Ovary (tissue), 9 donors: ENCODE measurements around the gene CLASP1. TPM values are rescaled to one million over a fixed set of nuclear protein-coding genes. Genes with fewer than 3 reads are reported as not detected.

Experiments used
- DNase-seq, 5 donors: peaks; one replicate each; pipeline ENCODE4 v3.0.0-alpha.2; 2019 to 2020
- H3K27ac ChIP-seq, 2 donors: fragments of 200-600 bp; one replicate each; pipeline versions ENCODE4 v1.5.1 to v1.8.0; 2019 to 2022
- H3K27me3 ChIP-seq: fragments of 200-600 bp; one replicate; pipeline ENCODE4 v1.8.0; 2022
- H3K36me3 ChIP-seq: fragments of 200-600 bp; sonication (generic); one replicate; pipeline ENCODE4 v1.5.1; 2019
- H3K4me1 ChIP-seq: one replicate; pipeline ENCODE4 v1.8.1; 2013; ENCODE audit warnings: mild to moderate bottlenecking, moderate library complexity; ENCODE audit not compliant: insufficient read depth
- H3K4me3 ChIP-seq: fragments of 200-600 bp; sonication (generic); one replicate; pipeline ENCODE4 v1.5.1; 2017
- H3K9me3 ChIP-seq, 2 donors: fragments of 200-600 bp in 1 of 2; sonication (generic) in 1 of 2; one replicate each; pipeline versions ENCODE4 v1.5.1 to v1.8.1; 2013 to 2019; ENCODE audit warnings: mild to moderate bottlenecking in 1 of 2, moderate library complexity in 1 of 2
- EP300 ChIP-seq: sonication (generic); formaldehyde crosslinking; IDR thresholded peaks from one replicate; pipeline ENCODE4 v1.6.1; 2017; ENCODE audit warnings: antibody characterized with exemption
- POLR2A ChIP-seq: fragments of 450-650 bp; IDR thresholded peaks from one replicate; pipeline ENCODE4 v1.6.1; 2017; ENCODE audit warnings: antibody characterized with exemption, mild to moderate bottlenecking, moderate library complexity
- WGBS, 3 donors: extraction: QIAGEN DNeasy Blood & Tissue Kit in 1 of 3; methylation state at CpG; one replicate each; pipeline versions ENCODE4 v1.1.5 to v1.1.7; 2013 to 2017; 5-methylcytosine and 5-hydroxymethylcytosine counted together
- intact Hi-C, 4 donors: fragments of 100-400 bp; cut with DNase I; formaldehyde crosslinking; loops; one replicate each; pipeline versions ENCODE4 v1.11.0 to v1.15.1; 2022 to 2023
- polyA plus RNA-seq, 2 donors: library from polyadenylated mRNA; stranded (reverse); fragments of 200-250 nt in 1 of 2; fragments of 350-450 nt in 1 of 2; fragmentation: Illumina TruSeq in 1 of 2; extraction: RNeasy Lipid Tissue Mini Kit (QIAGEN cat#74804) in 1 of 2; gene quantifications; one replicate each; pipeline ENCODE4 v1.2.3, GENCODE V29; 2013 to 2014
- total RNA-seq, 7 donors: library from RNA; depleted of rRNA in 2 of 7; stranded (reverse); fragments of >200 nt in 2 of 7; fragmentation: NEBNext Ultra II Directional in 3 of 7; extraction: Animal tissue kit (Norgen Biotek cat#: 25700) in 3 of 7; gene quantifications; one replicate each; pipeline versions ENCODE4 v1.1.0 to v1.2.4, GENCODE V29; 2016 to 2023
- TF ChIP-seq, protein P1 (sequence below), 3 donors: fragments of 450-650 bp in 2 of 3; fragments of 200-600 bp in 1 of 3; IDR thresholded peaks; one replicate each; pipeline versions ENCODE4 v1.5.1 to v1.8.0; 2016 to 2022; ENCODE audit warnings: antibody characterized with exemption in 3 of 3, mild to moderate bottlenecking in 1 of 3
- donor health status: DM: no; HTN: no; CAD: no; lungs with moderate emphysema.
- donor health status: DM: no; HTN: no; CAD: no.
- donor health status: Bipolar disorder and iron deficiency.
- donor health status: DM: yes; HTN: yes; CAD: no.
- donor health status: DM: no; HTN: no; CAD: no.
- donor health status: DM: yes; HTN: yes; CAD: no.

CLASP1 gene
- total and polyA plus RNA-seq, 9 donors, result 15.8 to 58.7 (median 47.9) TPM

DNA sequence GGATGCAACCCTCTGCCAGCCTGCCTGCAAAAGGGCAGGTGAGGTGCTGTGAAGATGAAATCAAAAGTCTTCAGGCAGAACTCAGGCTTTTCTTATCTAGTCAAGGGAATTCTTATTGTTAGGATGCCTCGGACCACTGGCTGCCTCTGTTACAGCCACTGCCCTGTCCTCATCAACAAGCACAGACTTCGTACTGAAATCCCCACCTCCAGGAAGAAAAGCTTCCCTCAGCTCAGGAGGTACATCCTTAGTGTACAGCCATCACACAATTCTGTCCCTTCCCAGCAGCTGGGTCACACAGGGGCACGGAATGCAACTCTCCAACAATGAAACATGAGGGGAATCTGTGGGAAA, 128.6 kb downstream of the CLASP1 start:
- Histone ChIP-seq H3K27ac (no peak overlapping the region), H3K27me3 (no peaks in the 10 kb centered on the region), H3K9me3 (no peaks in the 10 kb centered on the region), H3K4me3 (no peak overlapping the region), H3K4me1 (no peaks in the 10 kb centered on the region), H3K36me3 (no peaks in the 10 kb centered on the region)
- intact Hi-C loops, result loop anchor here in 2 of 4 donors (10.0 kb wide), 2 partner anchors 124 to 234 kb away; partner anchors contain the start of genes CLASP1 (in 1 of the 2) and TSN (in 1 of the 2)
- no peak for DNase-seq
- WGBS, 3 donors, result 80 to 87% (median 86%) methylated on average over 3 of the region's 3 CpGs
- TF ChIP-seq EP300, result no peak

DNA sequence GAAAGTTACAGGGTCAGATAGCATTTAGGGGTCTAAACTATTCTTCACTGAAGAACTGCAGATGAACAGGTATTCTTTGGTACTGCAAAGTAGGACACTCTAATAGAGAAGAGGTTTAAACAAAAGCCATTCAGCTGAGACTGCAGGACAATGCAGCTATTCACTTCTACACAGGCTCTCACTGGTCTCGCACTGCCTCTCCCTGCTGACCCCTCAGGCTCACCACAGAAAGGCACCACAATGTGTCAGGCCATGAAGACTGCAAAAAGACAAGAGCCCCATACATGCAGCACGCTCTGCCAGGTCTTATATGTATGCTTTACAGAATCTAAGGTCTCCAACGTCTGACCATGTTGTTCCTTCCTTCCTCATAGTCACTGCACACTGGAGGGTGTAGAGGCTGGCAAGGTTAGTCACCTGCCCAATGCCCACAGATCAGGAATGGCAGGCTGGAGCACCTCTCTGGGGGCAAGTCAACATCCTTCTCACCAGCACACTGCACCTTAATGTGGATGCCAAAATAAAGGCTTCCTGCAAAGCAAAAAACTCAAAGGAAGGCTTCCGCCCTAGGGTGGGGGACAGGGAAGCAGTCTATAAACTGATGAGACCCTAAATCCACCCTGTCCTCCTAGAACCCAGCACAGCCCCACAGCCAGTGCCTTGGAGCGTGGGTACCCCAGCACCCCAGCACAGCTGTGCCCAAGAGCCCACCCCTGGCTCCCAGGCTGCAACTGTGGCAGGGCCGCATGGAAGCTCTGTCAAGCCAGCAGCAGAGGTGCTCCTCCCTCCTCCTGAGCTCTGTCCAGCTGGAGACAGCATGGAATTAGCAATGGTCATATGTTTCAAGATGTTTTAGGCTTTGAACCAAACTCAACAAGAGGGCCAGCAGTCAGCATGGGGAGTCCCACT, 129.3 kb downstream of the CLASP1 start:
- TF ChIP-seq POLR2A, result no peak
- no peak for TF ChIP-seq EP300
- TF ChIP-seq, protein P1, sequence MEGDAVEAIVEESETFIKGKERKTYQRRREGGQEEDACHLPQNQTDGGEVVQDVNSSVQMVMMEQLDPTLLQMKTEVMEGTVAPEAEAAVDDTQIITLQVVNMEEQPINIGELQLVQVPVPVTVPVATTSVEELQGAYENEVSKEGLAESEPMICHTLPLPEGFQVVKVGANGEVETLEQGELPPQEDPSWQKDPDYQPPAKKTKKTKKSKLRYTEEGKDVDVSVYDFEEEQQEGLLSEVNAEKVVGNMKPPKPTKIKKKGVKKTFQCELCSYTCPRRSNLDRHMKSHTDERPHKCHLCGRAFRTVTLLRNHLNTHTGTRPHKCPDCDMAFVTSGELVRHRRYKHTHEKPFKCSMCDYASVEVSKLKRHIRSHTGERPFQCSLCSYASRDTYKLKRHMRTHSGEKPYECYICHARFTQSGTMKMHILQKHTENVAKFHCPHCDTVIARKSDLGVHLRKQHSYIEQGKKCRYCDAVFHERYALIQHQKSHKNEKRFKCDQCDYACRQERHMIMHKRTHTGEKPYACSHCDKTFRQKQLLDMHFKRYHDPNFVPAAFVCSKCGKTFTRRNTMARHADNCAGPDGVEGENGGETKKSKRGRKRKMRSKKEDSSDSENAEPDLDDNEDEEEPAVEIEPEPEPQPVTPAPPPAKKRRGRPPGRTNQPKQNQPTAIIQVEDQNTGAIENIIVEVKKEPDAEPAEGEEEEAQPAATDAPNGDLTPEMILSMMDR (IDR thresholded peaks at IDR 0.05), result no peak
- intact Hi-C loops, result loop anchor here in 2 of 4 donors (10.0 kb wide), 2 partner anchors 125 to 235 kb away; partner anchors contain the start of genes CLASP1 (in 1 of the 2) and TSN (in 1 of the 2)
- Histone ChIP-seq H3K4me3 (no peak overlapping the region), H3K4me1 (no peaks in the 10 kb centered on the region), H3K9me3 (no peaks in the 10 kb centered on the region), H3K27ac (no peak overlapping the region), H3K36me3 (no peaks in the 10 kb centered on the region), H3K27me3 (no peaks in the 10 kb centered on the region)
- 76 to 84% (median 81%) methylated on average over 5 to 6 of the region's 6 CpGs for WGBS, 3 donors
- DNase-seq, result no peak

DNA sequence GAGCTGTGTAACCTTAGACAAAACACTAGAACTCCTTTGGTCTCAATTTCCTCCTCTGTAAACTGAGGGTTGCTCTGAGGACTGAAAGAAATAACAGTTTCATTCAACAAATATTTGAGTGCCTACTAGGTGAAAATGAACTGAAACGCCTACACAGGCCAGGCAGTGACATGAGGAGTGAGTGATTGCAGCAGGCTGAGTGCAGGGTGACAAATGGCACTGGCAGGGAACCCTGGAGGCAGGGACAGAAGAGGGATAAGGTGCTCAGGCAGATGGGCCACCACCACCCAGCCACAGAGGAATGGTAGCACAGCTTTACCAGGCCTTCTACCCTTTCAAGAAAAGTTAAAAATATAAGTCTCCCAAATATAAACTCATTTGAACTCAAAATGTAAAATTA, 130.1 kb downstream of the CLASP1 start:
- Histone ChIP-seq H3K27me3 (no peaks in the 10 kb centered on the region), H3K36me3 (no peaks in the 10 kb centered on the region), H3K9me3 (no peaks in the 10 kb centered on the region), H3K4me3 (no peak overlapping the region), H3K4me1 (no peaks in the 10 kb centered on the region), H3K27ac (no peak overlapping the region)
- TF ChIP-seq POLR2A, result no peak
- TF ChIP-seq, protein P1 (IDR thresholded peaks at IDR 0.05), result no peak
- no peak for TF ChIP-seq EP300
- DNase-seq, result no peak
- intact Hi-C loops, result no loop called here
- 83 to 97% (median 90%) methylated on average over 1 of the region's 1 CpG for WGBS, 3 donors

DNA sequence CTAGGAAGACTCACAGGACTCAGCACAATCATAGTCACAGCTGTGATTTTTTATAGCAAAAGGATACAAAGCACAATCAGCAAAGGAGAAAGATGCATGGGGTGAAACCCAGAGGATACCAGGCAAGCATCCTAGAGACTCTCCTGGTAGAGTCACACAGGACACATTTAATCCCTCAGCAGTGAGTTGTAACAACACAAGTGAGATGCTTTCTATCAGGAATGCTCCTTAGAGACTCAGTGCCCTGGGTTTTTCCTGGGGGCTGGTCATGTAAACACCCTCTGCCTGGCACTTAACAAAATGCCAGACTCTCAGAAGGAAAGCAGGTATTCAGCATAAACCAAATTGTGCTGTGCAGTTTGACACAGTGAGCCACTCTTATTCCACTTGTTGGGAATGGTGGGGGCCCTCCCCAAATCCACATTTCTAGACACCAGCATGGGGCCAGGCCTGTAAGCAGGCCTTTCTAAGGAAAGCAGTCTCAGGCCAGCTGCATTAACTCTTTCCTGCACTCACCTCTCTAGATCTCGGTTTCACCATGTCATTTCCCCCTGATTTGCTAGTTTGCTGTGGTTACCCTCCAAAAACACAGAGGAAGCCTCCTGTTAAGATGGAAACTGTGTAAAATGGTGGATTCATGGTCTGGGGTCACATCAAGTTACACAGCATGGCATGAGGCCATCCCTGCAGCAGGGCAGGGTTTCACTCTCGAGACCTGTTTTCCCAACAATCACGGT, 135.5 kb downstream of the CLASP1 start:
- H3K36me3 ChIP-seq, result no peaks in the 10 kb centered on the region
- TF ChIP-seq, protein P1 (IDR thresholded peaks at IDR 0.05), result no peak
- TF ChIP-seq EP300 (no peak), POLR2A (no peak)
- intact Hi-C loops, result no loop called here
- H3K27me3 ChIP-seq, result no peaks in the 10 kb centered on the region
- WGBS, 3 donors, result 87 to 96% (median 93%) methylated on average over 3 of the region's 3 CpGs
- no peak for DNase-seq
- H3K27ac ChIP-seq, result no peak overlapping the region
- H3K4me1 ChIP-seq, result no peaks in the 10 kb centered on the region
- H3K9me3 ChIP-seq, result peaks cover 0 to 4% of the 10 kb centered on the region in 2 donors
- H3K4me3 ChIP-seq, result no peak overlapping the region
